ENCODE data around the gene MPV17L. TPM values are rescaled to one million over a fixed set of nuclear protein-coding genes. Genes with fewer than 3 reads are reported as not detected.
"Not testable (repeated sequence)": the region's sequence is repeated elsewhere in the genome, so short reads cannot be mapped to it uniquely, and the experiment has no call there.

The MPV17L gene
- total RNA-seq, 4 donors from 2014 or later, result 0.72 to 10.8 (median 6.2) TPM

DNA sequence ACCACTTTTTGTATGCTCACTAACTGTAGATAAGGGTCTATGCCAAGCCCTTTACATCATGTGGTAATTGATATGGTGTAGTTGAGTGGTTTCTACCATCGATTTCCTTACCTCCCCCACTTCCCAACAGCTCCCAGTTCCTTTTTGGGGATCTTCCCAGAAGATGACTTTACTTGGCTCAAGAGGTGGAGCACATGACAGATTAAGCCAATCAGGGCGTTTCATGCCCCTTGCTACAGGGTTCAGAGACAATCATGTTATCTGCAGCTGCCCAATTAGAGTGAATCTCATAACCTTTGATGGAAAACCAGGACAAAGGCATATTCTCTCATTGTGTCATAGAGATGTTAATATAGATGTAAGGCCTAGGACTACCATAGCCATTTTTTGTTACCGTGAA, 22.7 kb downstream of the MPV17L start:
- DNase-seq, result no peak
- WGBS, 2 donors, result 71 to 78% methylated on average over 3 of the region's 3 CpGs
- Histone ChIP-seq H3K4me1 (no peaks in the 10 kb centered on the region), H3K4me3 (no peak overlapping the region), H3K9me3 (no peaks in the 10 kb centered on the region), H3K36me3 (no peaks in the 10 kb centered on the region), H3K27me3 (no peaks in the 10 kb centered on the region), H3K27ac (no peak overlapping the region)
- intact Hi-C loops (cut with DNase I), result no loop called here
- TF ChIP-seq POLR2A (IDR thresholded peaks at IDR 0.05), result no peak
- TF ChIP-seq, protein P1, sequence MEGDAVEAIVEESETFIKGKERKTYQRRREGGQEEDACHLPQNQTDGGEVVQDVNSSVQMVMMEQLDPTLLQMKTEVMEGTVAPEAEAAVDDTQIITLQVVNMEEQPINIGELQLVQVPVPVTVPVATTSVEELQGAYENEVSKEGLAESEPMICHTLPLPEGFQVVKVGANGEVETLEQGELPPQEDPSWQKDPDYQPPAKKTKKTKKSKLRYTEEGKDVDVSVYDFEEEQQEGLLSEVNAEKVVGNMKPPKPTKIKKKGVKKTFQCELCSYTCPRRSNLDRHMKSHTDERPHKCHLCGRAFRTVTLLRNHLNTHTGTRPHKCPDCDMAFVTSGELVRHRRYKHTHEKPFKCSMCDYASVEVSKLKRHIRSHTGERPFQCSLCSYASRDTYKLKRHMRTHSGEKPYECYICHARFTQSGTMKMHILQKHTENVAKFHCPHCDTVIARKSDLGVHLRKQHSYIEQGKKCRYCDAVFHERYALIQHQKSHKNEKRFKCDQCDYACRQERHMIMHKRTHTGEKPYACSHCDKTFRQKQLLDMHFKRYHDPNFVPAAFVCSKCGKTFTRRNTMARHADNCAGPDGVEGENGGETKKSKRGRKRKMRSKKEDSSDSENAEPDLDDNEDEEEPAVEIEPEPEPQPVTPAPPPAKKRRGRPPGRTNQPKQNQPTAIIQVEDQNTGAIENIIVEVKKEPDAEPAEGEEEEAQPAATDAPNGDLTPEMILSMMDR (IDR thresholded peaks at IDR 0.05), result no peak

DNA sequence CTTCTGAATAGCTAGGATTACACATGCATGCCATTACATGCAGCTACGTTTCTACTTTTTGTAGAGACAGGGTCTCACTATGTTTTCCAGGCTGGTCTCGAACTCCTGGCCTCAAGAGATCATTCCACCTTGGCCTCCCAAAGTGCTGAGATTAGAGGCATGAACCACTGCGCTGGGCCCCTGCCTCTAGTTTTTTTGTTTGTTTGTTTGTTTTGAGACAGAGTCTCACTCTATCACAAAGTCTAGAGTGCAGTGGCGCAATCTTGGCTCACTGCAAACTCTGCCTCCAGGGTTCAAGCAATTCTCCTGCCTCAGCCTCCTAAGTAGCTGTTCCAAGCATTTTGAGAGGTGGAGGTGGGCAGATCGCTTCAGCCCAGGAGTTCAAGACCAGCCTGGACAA, 26.1 kb downstream of the MPV17L start:
- not testable (repeated sequence) for H3K36me3 ChIP-seq
- 65 to 67% methylated on average over 3 to 5 of the region's 5 CpGs for WGBS, 2 donors
- intact Hi-C loops (cut with DNase I), result loop anchor here (10.0 kb wide), 1 partner anchor 73 kb away; no protein-coding TSS in a partner anchor

DNA sequence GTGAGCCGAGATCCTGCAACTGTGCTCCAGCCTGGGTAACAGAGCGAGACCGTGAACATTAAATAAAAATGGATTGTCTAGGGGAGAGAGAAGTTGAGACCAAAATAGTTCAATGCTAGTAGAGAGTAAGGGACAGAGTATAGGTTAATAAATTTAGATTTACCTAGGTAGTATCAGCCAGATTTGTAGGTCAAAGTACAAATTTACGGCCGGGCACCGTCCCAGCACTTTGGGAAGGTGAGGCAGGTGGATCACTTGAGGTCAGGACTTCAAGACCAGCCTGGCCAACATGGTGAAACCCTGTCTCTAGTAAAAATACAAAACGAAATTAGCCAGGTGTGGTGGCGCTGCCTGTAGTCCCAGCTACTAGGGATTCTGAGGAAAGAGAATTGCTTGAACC, 26.7 kb downstream of the MPV17L start:
- Histone ChIP-seq H3K27ac (no peak overlapping the region), H3K4me1 (no peaks in the 10 kb centered on the region), H3K4me3 (no peak overlapping the region), H3K9me3 (no peaks in the 10 kb centered on the region), H3K27me3 (no peaks in the 10 kb centered on the region), H3K36me3 (no peaks in the 10 kb centered on the region)
- intact Hi-C loops (cut with DNase I), result loop anchor here (10.0 kb wide), 1 partner anchor 73 kb away; no protein-coding TSS in a partner anchor
- 83 to 92% methylated on average over 8 of the region's 8 CpGs for WGBS, 2 donors
- DNase-seq, result no peak
- TF ChIP-seq, protein P1 (IDR thresholded peaks at IDR 0.05), result no peak
- no peak for TF ChIP-seq POLR2A (IDR thresholded peaks at IDR 0.05)

More for the DNA sequence above, 26.1 kb downstream of the MPV17L start:
- not testable (repeated sequence) for H3K27me3 ChIP-seq, H3K4me1 ChIP-seq, H3K9me3 ChIP-seq, DNase-seq, H3K27ac ChIP-seq, H3K4me3 ChIP-seq

DNA sequence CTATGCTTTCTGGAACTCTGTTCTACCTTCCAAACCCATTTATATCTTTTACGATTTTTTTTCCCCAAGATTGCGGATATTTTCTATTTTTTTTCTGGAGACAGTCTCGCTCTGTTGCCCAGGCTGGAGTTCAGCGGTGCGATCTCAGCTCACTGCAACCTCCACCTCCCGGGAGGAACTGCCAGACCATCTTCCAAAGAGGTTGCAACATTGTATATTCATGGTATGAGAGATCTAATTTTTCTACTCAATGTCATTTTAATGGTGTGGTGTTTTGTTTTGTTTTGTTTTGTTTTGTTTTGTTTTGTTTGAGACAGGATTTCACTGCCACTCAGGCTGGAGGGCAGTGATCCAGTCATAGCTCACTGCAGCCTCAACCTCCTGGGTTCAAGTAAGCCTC, 30.3 kb downstream of the MPV17L start:
- WGBS, 2 donors, result 82% methylated on average over 6 of the region's 6 CpGs
- DNase-seq, result no peak
- no peaks in the 10 kb centered on the region for H3K9me3 ChIP-seq
- peaks cover 0 to 5% (median 0%) of the 10 kb centered on the region in 3 donors for H3K4me1 ChIP-seq
- intact Hi-C loops (cut with DNase I), result loop anchor here (10.0 kb wide), 1 partner anchor 69 kb away; no protein-coding TSS in a partner anchor
- TF ChIP-seq POLR2A (IDR thresholded peaks at IDR 0.05), result no peak
- TF ChIP-seq, protein P1 (IDR thresholded peaks at IDR 0.05), result no peak
- no peaks in the 10 kb centered on the region for H3K27me3 ChIP-seq
- no peak overlapping the region for H3K4me3 ChIP-seq
- H3K36me3 ChIP-seq, result no peaks in the 10 kb centered on the region
- no peak overlapping the region for H3K27ac ChIP-seq

DNA sequence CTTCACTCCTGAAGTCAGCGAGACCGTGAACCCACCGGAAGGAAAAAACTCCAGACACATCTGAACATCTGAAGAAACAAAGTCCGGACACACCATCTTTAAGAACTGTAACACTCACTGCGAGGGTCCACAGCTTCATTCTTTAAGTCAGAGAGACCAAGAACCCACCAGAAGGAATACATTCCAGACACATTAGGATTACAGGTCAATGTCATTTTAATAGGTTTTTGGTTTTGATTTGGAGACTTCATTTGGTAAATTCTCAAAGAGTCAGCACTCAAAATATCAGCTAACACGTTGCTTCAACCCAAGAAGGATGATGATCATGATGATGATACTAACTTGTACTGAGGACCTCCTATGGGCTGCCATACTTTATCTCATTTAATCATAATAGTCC, 31.2 kb downstream of the MPV17L start:
- Histone ChIP-seq H3K36me3 (no peaks in the 10 kb centered on the region), H3K4me1 (peaks cover 0 to 5% (median 0%) of the 10 kb centered on the region in 3 donors), H3K9me3 (no peaks in the 10 kb centered on the region), H3K27ac (no peak overlapping the region), H3K4me3 (no peak overlapping the region), H3K27me3 (no peaks in the 10 kb centered on the region)
- TF ChIP-seq, protein P1 (IDR thresholded peaks at IDR 0.05), result no peak
- TF ChIP-seq POLR2A (IDR thresholded peaks at IDR 0.05), result no peak
- 69 to 70% methylated on average over 5 to 6 of the region's 6 CpGs for WGBS, 2 donors
- no peak for DNase-seq
- intact Hi-C loops (cut with DNase I), result loop anchor here (10.0 kb wide), 1 partner anchor 68 kb away; no protein-coding TSS in a partner anchor
